ENCODE measurements around the gene CNNM3.
"Not testable (repeated sequence)": the region's sequence is repeated elsewhere in the genome, so short reads cannot be mapped to it uniquely, and the experiment has no call there.

The CNNM3 gene

GRCh38 chr2:96842600-96842999 lies 26.5 kb downstream of the CNNM3 start:
- DNase-seq = no peak

DNA sequence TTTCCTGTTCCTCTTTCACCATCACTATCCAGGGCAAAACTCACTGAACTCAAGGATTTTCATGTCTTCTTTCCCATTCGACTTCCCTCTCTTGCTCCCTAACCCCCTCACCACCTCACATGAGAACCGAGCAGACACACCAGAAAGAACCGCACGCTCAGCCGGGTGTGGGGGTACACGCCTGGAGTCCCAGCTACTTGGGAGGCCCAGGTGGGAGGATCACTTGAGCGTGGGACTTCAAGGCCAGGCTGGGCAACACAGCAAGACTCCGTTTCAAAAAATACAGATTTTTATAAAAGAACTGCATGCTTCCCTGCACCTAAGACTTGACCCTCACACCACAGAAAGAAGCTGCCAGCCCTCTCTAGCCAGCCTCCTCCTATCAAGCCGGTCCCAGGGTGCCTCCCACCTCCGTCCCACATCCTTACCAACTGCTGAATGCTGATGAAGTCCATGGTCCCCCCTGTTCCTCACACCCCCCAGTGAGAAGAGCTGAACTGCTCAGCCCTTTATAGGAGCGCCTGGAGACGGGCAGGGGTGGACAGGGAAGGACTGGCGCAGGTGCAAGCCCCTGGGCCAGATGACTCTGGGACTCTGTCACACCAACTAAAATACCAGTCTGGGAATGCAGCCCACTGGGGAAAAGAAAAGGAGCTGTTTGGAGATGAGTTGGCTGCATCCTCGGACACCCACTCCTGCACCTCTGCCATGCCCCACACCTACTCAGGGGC lies 27.6 kb downstream of the CNNM3 start, which contains the start of gene ANKRD23:
ANKRD23 (minus strand) TSS at position 484 of the 731 bp plus-strand sequence; CDS start at position 455, 29 bp downstream.
- no peak for DNase-seq

DNA sequence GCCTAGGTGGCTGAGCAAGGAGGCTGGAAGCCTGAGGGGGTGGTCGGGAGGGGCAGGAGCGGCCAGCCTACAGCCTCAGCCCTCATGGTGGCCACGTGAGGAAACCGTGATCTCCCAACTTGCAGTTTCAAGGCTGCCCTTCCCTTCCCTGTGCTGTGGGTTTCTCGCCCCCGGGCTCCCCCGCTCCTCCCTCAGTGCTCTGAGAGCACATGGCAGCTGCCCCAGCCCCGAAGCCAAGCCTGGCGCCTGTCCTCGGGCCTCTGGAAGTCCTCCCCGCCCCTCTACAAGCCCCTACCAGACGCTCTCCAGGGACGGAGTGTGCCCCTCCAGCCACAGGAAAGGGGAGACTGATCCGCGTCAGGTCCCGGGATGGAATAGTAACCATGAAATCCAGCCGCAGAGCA lies 28.3 kb downstream of the CNNM3 start:
- DNase-seq = no peak

GRCh38 chr2:96846825-96847224 lies 30.8 kb downstream of the CNNM3 start:
- DNase-seq = no peak

DNA sequence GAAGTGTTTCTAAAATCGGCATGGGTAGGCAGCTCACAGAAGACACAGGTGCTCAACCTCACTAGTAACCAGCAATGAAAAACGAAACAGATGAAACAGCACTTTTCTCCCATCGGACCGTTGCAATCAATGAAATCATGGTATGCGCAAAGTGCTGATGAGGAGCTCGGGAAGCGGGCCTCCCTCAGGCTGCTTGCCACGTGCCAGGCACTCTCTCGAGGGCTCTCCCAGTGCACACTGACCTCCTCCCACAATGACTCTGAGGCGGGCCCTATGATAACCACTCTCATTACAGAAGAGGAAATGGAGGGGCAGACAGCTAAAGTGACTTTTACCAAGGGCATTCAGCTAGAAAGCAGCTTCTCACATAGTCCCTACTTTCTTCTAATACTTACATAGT lies 31.5 kb downstream of the CNNM3 start:
- no peak for DNase-seq

DNA sequence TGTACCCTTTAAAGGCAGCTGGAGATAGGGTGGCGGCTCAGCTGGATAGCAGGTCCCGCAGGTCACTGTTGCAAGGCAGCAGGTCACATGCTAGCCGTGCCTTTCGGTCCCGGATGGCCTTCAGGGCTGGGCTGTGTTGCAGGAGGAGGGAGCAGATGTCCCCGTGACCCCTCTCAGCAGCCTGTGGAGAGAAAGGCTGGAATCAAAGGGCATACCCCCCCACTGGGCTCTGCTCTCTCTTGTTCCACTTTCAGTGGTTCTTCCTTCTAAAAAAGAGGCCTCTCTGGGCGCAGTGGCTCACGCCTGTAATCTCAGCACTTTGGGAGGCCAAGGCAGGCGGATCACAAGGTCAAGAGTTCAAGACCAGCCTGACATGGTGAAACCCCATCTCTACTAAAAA lies 32.2 kb downstream of the CNNM3 start:
- no peak for DNase-seq

DNA sequence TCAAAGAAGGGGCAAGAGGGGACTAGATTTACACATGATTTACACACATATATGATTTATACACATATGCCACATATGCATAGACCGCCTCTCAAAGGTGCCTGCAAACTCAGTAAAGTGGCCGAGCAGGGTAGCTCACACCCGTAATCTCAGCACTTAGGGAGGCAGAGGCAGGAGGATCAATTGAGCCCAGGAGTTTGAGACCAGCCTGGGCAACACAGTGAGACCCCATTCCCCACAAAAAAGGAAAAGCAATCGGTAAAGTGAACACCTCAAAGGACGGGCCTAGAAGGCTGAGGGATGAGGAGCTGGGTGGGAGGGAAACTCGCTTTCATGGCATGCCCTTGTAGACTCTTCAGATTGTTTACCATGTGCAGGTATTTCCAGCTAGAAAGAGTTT lies 36.6 kb downstream of the CNNM3 start:
- DNase-seq = no peak

DNA sequence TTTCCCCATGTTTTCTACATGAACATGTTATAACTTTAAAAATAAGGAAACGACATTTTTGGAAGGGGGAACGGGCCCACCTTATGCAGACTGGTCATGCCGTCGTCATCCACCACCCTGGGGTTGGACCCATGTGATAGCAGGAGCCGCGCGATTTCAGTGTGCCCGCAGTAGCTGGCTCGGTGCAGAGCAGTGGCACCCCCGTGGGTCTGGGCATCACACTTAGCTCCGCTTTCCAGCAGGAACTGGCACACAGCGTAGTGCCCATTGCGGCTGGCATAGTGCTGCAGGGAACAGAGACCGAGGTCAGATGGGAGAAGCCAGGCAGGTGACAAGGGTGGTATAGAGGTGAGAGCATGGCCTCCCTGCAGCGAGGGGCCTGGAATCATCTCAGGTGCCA lies 37.3 kb downstream of the CNNM3 start:
- no peak for DNase-seq

GRCh38 chr2:96856776-96857666 lies 41.0 kb downstream of the CNNM3 start:
- no peak for DNase-seq

GRCh38 chr2:96857667-96858372 lies 41.8 kb downstream of the CNNM3 start, which contains the start of gene ANKRD39:
Gene ANKRD39 (minus strand): TSS chr2:96858016. CDS start chr2:96857987, 29 bp downstream.
- DNase-seq = peak; percentile 97 to 99

DNA sequence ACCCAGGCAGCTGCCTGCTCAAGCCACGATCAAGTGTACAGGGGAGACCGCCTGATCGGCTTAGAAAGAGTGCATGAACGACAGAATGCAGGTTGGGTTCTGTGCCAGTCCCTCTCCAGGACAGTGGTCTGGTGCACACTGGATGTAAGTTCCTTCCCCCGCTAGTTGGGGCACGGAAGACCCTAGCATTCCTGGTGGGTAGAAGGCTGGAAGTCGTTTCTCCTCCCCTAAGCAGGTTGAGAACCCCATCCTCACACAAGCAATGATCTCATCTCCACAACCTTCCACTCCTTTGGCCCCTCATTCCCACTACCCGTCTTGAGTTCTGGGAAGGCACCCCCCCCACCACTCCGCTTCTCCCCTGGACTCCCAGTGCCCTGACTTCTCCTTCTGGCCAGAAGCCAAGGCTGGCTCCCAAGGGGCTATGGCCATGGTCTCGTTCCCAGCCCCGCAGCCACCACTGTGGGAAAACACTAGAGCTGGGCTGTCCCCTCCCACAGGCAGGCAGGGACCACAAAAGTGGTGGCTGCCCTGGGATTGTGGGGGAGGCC lies 43.1 kb downstream of the CNNM3 start:
- no peak for DNase-seq

DNA sequence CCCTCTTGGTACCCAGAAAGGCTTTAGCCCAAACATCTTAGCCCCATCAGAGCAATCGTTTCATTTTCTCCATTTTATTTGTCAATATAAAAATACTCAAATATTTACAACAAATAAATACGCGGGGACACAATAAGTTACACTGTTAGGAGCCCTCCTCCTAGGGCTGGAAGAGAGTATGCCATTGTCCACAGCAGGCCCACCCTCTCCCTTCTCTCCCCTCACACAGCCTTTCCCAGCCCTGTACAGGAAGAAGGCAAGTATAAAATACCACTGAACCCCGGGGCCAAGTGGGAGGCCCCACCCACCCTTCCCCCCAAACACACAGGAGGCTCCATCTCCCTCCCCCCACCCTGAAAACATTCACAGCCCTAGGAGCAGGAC lies 43.6 kb downstream of the CNNM3 start:
- DNase-seq = no peak

- no peak for DNase-seq
Measured at GRCh38 chr2:96860065-96861029, 44.3 kb downstream of the CNNM3 start.

DNA sequence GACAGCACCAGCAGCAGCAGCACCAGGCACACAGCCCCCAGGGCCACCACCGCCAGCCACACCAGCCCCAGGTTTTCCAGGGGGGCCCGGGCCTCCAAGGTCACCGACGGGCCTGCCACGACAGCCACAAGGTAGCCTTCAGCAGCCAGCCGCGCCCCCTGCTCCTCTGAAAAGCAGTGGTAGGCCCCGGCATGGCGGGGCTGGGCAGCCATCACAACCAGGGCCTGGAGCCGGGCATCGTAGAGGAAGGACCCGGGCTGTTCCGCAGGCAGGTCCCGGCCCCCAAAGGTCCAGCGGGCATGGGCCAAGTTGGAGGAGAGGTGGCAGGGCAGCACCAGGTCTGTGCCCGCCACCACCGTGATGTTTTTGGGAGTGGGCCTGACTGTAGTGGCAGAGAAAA lies 45.0 kb downstream of the CNNM3 start:
- no peak for DNase-seq

- not testable (repeated sequence) for DNase-seq
Measured at GRCh38 chr2:96863056-96863455, 47.0 kb downstream of the CNNM3 start.

- no peak for DNase-seq
Measured at GRCh38 chr2:96863575-96864342, 47.7 kb downstream of the CNNM3 start.

DNA sequence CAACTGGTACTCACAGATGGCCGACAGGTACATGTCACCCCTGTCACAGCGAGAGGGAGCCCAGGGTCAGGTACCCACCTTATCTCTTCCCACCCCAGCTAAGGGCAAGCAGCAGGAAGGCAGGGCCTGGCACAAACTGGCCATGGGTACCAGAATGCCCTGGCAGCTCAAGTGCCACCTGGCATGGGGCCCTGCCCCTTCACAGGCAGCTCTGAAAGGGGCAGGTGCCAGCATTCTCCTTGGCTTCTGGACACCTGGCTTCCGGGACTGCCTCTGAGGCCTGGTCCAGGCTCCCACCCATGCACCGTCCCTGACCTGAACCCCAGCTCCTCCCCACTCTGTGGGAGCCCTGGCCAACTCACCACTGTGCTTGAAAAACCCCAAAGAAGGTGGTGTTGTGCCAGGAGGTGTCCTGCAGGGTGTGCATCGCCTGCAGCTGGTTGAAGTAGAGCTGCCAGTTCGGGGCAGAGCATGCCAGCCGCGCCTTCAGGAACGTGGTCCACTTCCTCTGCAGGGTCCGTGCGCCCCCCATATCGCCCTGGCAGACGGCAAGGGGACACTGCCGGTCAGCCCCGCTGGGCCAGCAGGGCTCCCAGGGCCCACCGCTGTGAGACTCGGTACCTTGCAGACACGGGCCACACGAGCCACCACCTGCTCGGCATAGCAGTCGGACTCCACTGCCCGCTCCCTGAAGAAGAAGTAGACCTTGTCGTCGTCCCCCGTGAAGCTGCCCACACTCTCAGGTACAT lies 48.4 kb downstream of the CNNM3 start:
- no peak for DNase-seq

DNA sequence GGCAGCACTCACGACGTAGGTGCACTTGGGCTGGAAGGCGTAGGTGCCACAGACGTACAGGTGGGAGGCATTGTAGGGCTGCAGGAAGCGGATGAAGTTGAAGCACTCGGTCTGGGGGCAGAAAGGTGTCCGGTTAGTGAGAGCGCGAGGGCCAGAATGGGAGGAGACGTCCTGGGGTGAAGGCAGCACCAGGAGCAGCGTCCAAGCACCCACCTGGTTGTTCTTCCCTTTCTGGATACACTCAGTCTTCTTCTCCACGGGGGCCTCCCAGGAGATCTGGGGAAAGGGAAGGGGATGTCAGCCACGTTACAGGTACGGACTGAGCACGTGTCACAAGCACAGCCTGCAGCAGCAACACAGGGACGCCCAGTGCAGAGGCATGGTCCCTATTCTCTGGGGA lies 49.6 kb downstream of the CNNM3 start:
- no peak for DNase-seq

DNA sequence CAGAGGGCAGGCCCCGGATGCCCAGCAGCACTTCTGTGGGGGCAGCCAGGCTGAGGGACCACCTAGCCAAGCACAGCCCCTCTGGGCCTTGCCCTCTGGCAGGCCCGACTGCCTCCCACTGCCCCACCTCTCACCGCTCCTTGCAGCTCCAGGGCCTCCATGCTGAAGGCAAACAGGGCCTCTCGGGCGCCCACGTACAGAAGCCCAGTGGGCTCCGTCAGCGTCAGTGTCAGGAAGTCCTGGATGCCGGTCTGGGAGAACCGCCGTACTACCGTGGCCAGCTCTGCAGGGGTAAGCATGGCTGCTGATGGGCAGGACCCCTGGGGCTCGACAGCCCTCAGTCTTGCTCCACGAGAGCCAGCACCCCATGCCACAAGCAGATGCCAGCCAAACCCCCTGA lies 50.1 kb downstream of the CNNM3 start:
- no peak for DNase-seq

GRCh38 chr2:96866586-96866985 lies 50.5 kb downstream of the CNNM3 start:
- DNase-seq = no peak
